ENCODE results near the gene MEF2B. TPM values are rescaled to one million over a fixed set of nuclear protein-coding genes. Genes with fewer than 3 reads are reported as not detected.
A peak's percentile ranks its signal among the peaks of the same experiment; 100 is the strongest.

MEF2B gene
- total and polyA plus RNA-seq, 10 donors: 2.2 to 15.5 (median 3.4) TPM

DNA sequence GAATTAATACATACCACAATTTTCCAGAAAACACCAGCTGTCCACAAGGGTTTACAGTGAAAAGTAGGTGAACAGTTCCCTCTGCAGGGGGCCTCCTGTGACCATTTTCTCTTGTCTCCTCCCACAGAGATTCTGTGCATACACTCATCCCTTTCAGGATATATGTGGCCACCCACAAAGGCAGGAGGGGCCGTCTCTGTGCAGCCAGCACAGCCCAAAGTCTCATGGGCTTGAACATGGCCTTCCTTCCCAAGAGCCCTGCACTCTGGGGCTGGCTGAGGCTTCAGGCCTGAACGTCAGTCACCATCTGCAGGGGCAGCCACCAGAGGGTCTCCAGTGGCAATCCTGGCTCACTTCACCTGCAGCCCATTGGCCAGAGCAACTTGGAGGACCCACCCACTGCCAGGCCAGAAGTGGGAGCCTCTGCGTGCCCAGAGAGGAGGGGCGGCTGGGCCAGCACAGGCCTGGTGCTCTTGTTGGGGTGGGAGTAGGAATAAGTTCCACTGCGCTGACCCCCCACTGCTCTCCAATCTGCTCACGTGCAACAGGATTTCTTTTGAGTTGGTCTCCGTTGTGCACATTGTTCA lies 56.9 kb downstream of the MEF2B start:
- Histone ChIP-seq H3K27ac (no peak overlapping the region), H3K36me3 (peaks cover 0 to 8% (median under 1%) of the 10 kb centered on the region in 6 donors), H3K4me1 (peaks cover 0 to 20% (median 11%) of the 10 kb centered on the region in 6 donors), H3K9me3 (no peaks in the 10 kb centered on the region), H3K27me3 (replicated peaks in 1 of 7) (peaks cover 0 to 11% (median 0%) of the 10 kb centered on the region in 7 donors), H3K4me3 (no peak overlapping the region)
- WGBS, 5 donors: 48 to 60% (median 55%) methylated on average over 7 of the region's 7 CpGs
- intact Hi-C loops (cut with DNase I; ENCODE audit: low total_unique reads): no loop called here
- TF ChIP-seq, protein P1, sequence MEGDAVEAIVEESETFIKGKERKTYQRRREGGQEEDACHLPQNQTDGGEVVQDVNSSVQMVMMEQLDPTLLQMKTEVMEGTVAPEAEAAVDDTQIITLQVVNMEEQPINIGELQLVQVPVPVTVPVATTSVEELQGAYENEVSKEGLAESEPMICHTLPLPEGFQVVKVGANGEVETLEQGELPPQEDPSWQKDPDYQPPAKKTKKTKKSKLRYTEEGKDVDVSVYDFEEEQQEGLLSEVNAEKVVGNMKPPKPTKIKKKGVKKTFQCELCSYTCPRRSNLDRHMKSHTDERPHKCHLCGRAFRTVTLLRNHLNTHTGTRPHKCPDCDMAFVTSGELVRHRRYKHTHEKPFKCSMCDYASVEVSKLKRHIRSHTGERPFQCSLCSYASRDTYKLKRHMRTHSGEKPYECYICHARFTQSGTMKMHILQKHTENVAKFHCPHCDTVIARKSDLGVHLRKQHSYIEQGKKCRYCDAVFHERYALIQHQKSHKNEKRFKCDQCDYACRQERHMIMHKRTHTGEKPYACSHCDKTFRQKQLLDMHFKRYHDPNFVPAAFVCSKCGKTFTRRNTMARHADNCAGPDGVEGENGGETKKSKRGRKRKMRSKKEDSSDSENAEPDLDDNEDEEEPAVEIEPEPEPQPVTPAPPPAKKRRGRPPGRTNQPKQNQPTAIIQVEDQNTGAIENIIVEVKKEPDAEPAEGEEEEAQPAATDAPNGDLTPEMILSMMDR (IDR thresholded peaks at IDR 0.05 in 8 of 11, conservative IDR thresholded peaks at IDR 0.05 in 3 of 11): no peak
- TF ChIP-seq POLR2AphosphoS5 (IDR thresholded peaks at IDR 0.05) (peak in 2 of 3 donors; percentile 17 to 52), POLR2A (IDR thresholded peaks at IDR 0.05) (no peak)
- DNase-seq: no peak

DNA sequence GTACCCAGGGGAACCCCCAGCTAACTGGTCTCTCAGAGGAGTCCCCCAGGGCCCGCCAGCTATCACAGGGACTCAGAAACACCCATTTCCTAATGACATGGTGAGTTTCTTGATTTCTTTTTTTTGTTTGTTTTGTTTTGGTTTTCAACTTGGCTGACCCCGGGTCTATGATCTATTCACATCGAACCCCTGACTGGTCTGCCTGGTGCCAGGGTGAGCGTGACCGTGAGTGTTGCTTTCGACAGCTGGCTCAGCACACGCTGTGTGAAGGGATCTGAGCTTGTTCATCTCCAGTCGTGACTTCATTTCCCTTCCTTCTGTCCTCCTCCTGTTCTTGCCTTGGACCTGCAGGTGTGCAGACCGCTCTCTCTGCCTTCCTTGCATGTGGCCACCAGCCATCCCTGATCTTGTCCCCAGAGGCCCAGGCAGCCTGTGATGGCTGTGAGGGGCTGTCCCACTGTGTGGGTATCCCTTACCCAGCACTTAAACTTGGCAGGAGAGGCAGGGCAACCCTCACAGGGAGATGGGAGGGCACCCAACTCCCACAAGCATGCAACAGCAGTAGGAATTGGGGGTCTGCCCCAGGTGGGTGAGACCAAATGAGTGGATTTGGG lies 58.0 kb downstream of the MEF2B start:
- Histone ChIP-seq H3K27ac (no peak overlapping the region), H3K27me3 (replicated peaks in 1 of 7) (peaks cover 0 to 11% (median 0%) of the 10 kb centered on the region in 7 donors), H3K9me3 (no peaks in the 10 kb centered on the region), H3K36me3 (peaks cover 0 to 19% (median 5%) of the 10 kb centered on the region in 6 donors), H3K4me1 (peaks cover 0 to 20% (median 11%) of the 10 kb centered on the region in 6 donors), H3K4me3 (no peak overlapping the region)
- WGBS, 5 donors: 70 to 81% (median 79%) methylated on average over 9 of the region's 9 CpGs
- intact Hi-C loops (cut with DNase I; ENCODE audit: low total_unique reads): no loop called here
- no peak for DNase-seq
- TF ChIP-seq POLR2A (IDR thresholded peaks at IDR 0.05): no peak
- TF ChIP-seq, protein P1 (IDR thresholded peaks at IDR 0.05 in 8 of 11, conservative IDR thresholded peaks at IDR 0.05 in 3 of 11): no peak

DNA sequence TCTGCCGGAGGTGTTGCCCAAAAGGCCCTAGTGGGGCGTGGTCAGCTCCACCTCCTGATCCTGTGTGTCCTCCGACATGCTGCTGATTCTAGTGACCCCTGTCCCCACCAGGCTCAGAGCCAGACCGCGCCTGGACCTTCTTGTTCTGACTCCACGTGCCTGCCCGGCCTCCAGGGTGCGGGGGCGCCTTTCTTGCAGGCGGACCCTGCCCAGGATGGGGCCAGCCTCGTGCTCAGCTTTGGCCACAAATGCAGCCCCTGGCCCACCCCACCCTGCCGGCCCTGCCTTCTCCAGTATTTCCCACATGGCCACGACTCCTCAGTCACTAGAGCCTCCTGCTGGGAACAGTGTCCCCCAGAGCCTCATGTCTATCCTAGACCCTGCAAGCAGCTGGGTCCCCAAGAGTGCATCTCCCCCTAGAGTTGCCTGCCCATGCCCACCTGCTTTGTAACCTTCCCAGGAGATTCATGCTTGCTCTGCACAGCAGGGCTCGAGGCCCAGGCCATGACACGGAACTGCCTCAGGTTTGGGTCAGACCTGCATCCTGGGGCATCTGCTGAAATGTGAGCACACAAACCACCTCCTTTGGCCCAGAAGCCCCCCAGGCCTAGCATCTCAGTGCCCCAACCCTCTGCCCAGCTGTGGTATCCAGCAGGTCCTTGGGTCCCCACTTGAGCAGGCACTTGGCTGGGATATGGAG lies 58.8 kb downstream of the MEF2B start:
- TF ChIP-seq, protein P1 (IDR thresholded peaks at IDR 0.05 in 8 of 11, conservative IDR thresholded peaks at IDR 0.05 in 3 of 11): no peak
- TF ChIP-seq POLR2AphosphoS5 (IDR thresholded peaks at IDR 0.05) (no peak), POLR2A (IDR thresholded peaks at IDR 0.05) (no peak)
- Histone ChIP-seq H3K27ac (no peak overlapping the region), H3K4me1 (peaks cover 0 to 20% (median 11%) of the 10 kb centered on the region in 6 donors), H3K36me3 (peaks cover 0 to 24% (median 5%) of the 10 kb centered on the region in 6 donors), H3K9me3 (no peaks in the 10 kb centered on the region), H3K4me3 (no peak overlapping the region), H3K27me3 (replicated peaks in 1 of 7) (peaks cover 0 to 11% (median 0%) of the 10 kb centered on the region in 7 donors)
- DNase-seq: no peak
- WGBS, 5 donors: 75 to 96% (median 80%) methylated on average over 7 to 15 of the region's 15 CpGs
- intact Hi-C loops (cut with DNase I; ENCODE audit: low total_unique reads): no loop called here

Measured in spleen (tissue), 11 donors.